Thyroid gland (tissue), 4 donors: Measurements from ENCODE around the gene KLK5. TPM values are rescaled to one million over a fixed set of nuclear protein-coding genes. Genes with fewer than 3 reads are reported as not detected.

Experiments
- DNase-seq, 2 donors: peaks; one replicate each; pipeline ENCODE4 v3.0.0-alpha.2; 2019
- H3K27ac ChIP-seq, 3 donors: fragments of 200-600 bp; sonication (generic); 1 replicate in 2 of 3; 2 replicates in 1 of 3; pipeline ENCODE4 v1.5.1; 2016 to 2019; ENCODE audit warnings: mild to moderate bottlenecking in 1 of 3, moderate library complexity in 1 of 3
- H3K27me3 ChIP-seq: fragments of 200-600 bp; sonication (generic); one replicate; pipeline ENCODE4 v1.5.1; 2019
- H3K36me3 ChIP-seq, 2 donors: fragments of 200-600 bp; sonication (generic); one replicate each; pipeline ENCODE4 v1.5.1; 2016 to 2019
- H3K4me1 ChIP-seq, 2 donors: fragments of 200-600 bp; sonication (generic); one replicate each; pipeline ENCODE4 v1.5.1; 2017 to 2019
- H3K4me3 ChIP-seq, 3 donors: fragments of 200-600 bp; sonication (generic); replicated peaks in 1 of 3; 1 replicate in 2 of 3; 2 replicates in 1 of 3; pipeline ENCODE4 v1.5.1; 2016; ENCODE audit warnings: mild to moderate bottlenecking in 1 of 3
- H3K9me3 ChIP-seq: fragments of 200-600 bp; sonication (generic); one replicate; pipeline ENCODE4 v1.5.1; 2017
- POLR2A ChIP-seq, 2 donors: fragments of 450-650 bp; IDR thresholded peaks; one replicate each; pipeline ENCODE4 v1.6.1; 2017; ENCODE audit warnings: antibody characterized with exemption in 2 of 2, mild to moderate bottlenecking in 2 of 2, moderate library complexity in 1 of 2
- WGBS, 2 donors: methylation state at CpG; one replicate each; pipeline ENCODE4 v1.1.5; 2017; 5-methylcytosine and 5-hydroxymethylcytosine counted together
- intact Hi-C: fragments of 100-400 bp; cut with DNase I; formaldehyde crosslinking; loops from one replicate; pipeline ENCODE4 v1.15.1; 2023
- total RNA-seq, 4 donors: library from RNA; depleted of rRNA; stranded (reverse); fragments of >200 nt; gene quantifications; one replicate each; pipeline ENCODE4 v1.2.3, GENCODE V29; 2016
- TF ChIP-seq, protein P1 (sequence below), 6 experiments: fragments of 200-600 bp in 3 of 6; fragments of 450-650 bp in 3 of 6; sonication (generic) in 3 of 6; IDR thresholded peaks; one replicate each; pipeline ENCODE4 v1.5.1; 2016 to 2019; ENCODE audit warnings: antibody characterized with exemption in 6 of 6, mild to moderate bottlenecking in 2 of 6, inconsistent platforms in 1 of 6, moderate library complexity in 1 of 6

KLK5 gene
- total RNA-seq, 4 donors from 2014 or later: 0.44 TPM; not detected in 3

GRCh38 chr19:50969413-50969760, 16.5 kb upstream of the KLK5 start, which contains the start of gene KLK6:
Gene KLK6 (minus strand): TSS chr19:50969591. CDS start chr19:50968104, 1,487 bp downstream.
- H3K4me1 ChIP-seq: no peaks in the 10 kb centered on the region
- H3K9me3 ChIP-seq: no peaks in the 10 kb centered on the region
- no peak for TF ChIP-seq POLR2A (IDR thresholded peaks at IDR 0.05)
- TF ChIP-seq, protein P1, sequence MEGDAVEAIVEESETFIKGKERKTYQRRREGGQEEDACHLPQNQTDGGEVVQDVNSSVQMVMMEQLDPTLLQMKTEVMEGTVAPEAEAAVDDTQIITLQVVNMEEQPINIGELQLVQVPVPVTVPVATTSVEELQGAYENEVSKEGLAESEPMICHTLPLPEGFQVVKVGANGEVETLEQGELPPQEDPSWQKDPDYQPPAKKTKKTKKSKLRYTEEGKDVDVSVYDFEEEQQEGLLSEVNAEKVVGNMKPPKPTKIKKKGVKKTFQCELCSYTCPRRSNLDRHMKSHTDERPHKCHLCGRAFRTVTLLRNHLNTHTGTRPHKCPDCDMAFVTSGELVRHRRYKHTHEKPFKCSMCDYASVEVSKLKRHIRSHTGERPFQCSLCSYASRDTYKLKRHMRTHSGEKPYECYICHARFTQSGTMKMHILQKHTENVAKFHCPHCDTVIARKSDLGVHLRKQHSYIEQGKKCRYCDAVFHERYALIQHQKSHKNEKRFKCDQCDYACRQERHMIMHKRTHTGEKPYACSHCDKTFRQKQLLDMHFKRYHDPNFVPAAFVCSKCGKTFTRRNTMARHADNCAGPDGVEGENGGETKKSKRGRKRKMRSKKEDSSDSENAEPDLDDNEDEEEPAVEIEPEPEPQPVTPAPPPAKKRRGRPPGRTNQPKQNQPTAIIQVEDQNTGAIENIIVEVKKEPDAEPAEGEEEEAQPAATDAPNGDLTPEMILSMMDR (IDR thresholded peaks at IDR 0.05): no peak
- no peak for DNase-seq
- H3K4me3 ChIP-seq: no peak within 1 kb of the TSS
- intact Hi-C loops: no loop called here
- no peaks in the 10 kb centered on the region for H3K36me3 ChIP-seq
- no peak within 1 kb of the TSS for H3K27ac ChIP-seq
- WGBS, 2 donors: 61 to 74% methylated on average over 10 to 14 of the region's 19 CpGs
- no peaks in the 10 kb centered on the region for H3K27me3 ChIP-seq

DNA sequence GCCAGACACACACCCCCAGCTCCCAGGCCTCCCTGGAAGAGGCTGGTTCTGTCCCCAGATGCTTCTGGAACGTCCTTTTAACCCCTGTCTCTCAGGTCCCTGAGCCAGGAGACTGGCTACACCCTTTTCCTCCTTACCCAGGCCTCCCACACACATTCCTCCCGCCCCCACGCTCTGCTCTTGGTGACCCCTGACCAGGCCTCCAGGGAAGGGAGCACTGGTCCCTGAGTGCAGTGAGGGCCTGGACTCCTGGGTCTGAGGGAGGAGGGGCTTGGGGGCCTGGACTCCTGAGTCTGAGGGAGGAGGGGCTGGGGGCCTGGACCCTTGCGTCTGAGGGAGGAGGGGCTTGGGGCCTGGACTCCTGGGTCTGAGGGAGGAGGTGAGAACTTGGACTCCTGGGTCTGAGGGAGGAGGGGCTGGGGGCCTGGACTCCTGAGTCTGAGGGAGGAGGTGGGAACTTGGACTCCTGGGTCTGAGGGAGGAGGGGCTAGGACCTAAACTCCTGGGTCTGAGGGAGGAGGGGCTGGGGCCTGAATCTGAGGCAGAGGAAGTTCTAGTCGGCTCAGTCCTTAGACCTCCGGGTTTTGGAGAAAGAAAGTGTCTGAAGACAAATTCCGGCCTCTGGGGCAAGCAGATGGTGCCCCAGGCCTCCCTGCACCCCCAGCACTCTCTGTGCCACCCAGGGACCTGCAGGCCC, 16.0 kb upstream of the KLK5 start:
- Histone ChIP-seq H3K9me3 (no peaks in the 10 kb centered on the region), H3K36me3 (no peaks in the 10 kb centered on the region), H3K4me1 (no peaks in the 10 kb centered on the region), H3K27ac (no peak overlapping the region), H3K27me3 (no peaks in the 10 kb centered on the region), H3K4me3 (no peak overlapping the region)
- intact Hi-C loops: no loop called here
- WGBS, 2 donors: 44 to 57% methylated on average over 6 to 7 of the region's 7 CpGs
- DNase-seq: no peak
- no peak for TF ChIP-seq POLR2A (IDR thresholded peaks at IDR 0.05)
- TF ChIP-seq, protein P1 (IDR thresholded peaks at IDR 0.05): no peak

- H3K9me3 ChIP-seq: no peaks in the 10 kb centered on the region
- intact Hi-C loops: no loop called here
- H3K27me3 ChIP-seq: no peaks in the 10 kb centered on the region
- H3K4me1 ChIP-seq: no peaks in the 10 kb centered on the region
- no peak overlapping the region for H3K27ac ChIP-seq
- no peak for DNase-seq
- H3K4me3 ChIP-seq: no peak overlapping the region
- H3K36me3 ChIP-seq: no peaks in the 10 kb centered on the region
- TF ChIP-seq, protein P1 (IDR thresholded peaks at IDR 0.05): no peak
- no peak for TF ChIP-seq POLR2A (IDR thresholded peaks at IDR 0.05)
- WGBS, 2 donors: 34 to 37% methylated on average over 20 of the region's 20 CpGs
These were observed 15.3 kb upstream of the KLK5 start for GRCh38 chr19:50967929-50968715.

DNA sequence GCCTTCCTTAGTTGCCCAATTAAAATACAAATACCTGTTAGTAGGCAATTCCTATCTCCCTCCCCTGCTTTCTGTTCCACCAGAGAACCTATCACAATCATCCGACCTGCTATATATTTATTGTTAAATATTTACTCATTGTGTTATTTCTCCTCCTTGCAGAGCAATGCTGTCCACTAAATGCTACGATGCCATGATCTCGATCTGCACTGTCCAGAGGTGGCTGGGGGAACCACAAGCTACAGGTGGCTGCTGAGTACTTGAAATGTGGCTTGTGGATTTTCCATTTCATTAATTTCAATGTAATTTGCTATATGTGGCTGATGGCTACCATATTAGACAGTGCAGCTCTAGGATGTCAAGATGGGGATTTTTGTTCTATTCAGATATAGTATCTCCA, 11.4 kb upstream of the KLK5 start:
- no peaks in the 10 kb centered on the region for H3K36me3 ChIP-seq
- 90 to 91% methylated on average over 3 of the region's 3 CpGs for WGBS, 2 donors
- DNase-seq: no peak
- H3K9me3 ChIP-seq: no peaks in the 10 kb centered on the region
- no peak overlapping the region for H3K4me3 ChIP-seq
- intact Hi-C loops: no loop called here
- no peaks in the 10 kb centered on the region for H3K4me1 ChIP-seq
- no peak overlapping the region for H3K27ac ChIP-seq
- no peaks in the 10 kb centered on the region for H3K27me3 ChIP-seq
- TF ChIP-seq POLR2A (IDR thresholded peaks at IDR 0.05): no peak
- TF ChIP-seq, protein P1 (IDR thresholded peaks at IDR 0.05): no peak

DNA sequence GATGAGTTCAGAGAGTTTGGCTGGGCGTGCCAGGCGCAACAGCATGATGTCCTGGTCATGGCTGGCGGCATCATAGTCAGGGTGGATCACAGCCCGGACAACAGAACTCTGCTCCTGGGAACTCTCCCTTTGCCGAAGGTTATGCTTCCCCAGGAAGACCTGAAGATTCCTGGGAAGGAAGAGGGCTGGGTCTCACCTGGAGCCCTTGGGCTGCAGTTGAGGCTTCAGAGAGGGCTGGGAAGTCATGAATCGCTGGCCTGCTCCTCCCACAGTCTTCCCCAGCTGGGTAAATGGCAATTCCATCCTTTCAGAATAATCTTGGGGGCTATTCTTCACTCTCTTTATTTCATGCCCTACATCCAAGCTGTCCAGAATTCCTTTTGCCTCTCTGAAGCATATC, 10.5 kb upstream of the KLK5 start:
- Histone ChIP-seq H3K27ac (no peak overlapping the region), H3K36me3 (no peaks in the 10 kb centered on the region), H3K27me3 (no peaks in the 10 kb centered on the region), H3K4me3 (no peak overlapping the region), H3K4me1 (no peaks in the 10 kb centered on the region), H3K9me3 (no peaks in the 10 kb centered on the region)
- intact Hi-C loops: no loop called here
- DNase-seq: no peak
- WGBS, 2 donors: 91 to 96% methylated on average over 5 to 6 of the region's 6 CpGs
- TF ChIP-seq, protein P1 (IDR thresholded peaks at IDR 0.05): no peak
- TF ChIP-seq POLR2A (IDR thresholded peaks at IDR 0.05): no peak
